ENCODE measurements around the gene KLHL42. TPM values are rescaled to one million over a fixed set of nuclear protein-coding genes. Genes with fewer than 3 reads are reported as not detected.

KLHL42 gene, protein sequence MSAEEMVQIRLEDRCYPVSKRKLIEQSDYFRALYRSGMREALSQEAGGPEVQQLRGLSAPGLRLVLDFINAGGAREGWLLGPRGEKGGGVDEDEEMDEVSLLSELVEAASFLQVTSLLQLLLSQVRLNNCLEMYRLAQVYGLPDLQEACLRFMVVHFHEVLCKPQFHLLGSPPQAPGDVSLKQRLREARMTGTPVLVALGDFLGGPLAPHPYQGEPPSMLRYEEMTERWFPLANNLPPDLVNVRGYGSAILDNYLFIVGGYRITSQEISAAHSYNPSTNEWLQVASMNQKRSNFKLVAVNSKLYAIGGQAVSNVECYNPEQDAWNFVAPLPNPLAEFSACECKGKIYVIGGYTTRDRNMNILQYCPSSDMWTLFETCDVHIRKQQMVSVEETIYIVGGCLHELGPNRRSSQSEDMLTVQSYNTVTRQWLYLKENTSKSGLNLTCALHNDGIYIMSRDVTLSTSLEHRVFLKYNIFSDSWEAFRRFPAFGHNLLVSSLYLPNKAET
- 25.2 TPM in 2 replicates for total RNA-seq

DNA sequence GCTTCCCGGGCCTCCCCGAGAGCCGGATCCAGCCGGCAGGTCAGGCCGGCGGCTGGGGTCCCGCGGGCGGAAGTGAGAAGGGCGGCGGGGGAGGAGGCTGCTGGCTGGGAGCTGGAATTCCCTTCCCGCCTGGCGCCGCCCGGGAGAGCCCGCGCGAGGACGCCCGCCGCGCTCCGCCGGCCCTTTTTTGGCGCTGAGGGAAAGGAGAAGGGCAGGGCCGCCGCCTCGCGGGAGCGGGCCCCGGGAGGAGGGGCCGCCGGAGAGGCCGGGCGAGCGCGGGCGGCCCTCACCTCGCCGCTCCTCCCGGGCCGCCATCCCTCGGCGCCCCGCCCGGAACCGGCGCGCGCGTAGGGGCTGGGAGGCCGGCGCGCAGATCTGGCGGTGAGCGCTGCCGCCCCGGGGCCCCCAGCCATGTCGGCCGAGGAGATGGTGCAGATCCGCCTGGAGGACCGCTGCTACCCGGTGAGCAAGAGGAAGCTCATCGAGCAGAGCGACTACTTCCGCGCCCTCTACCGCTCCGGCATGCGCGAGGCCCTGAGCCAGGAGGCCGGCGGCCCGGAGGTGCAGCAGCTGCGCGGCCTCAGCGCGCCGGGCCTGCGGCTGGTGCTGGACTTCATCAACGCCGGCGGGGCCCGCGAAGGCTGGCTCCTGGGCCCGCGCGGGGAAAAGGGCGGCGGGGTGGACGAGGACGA, at the start of gene KLHL42, which contains the start of gene MANSC4:
Gene KLHL42 (plus strand): TSS at position 314 of the 692 bp plus-strand sequence. CDS start 98 bp downstream, at position 412.
Gene MANSC4 (minus strand): TSS at position 317 of the 692 bp plus-strand sequence. CDS start 8,960 bp downstream, outside the sequence.

Small RNAs within 50 kb of the gene (small RNA-seq; reads per million reads assigned to genes)
- gene RF00019 (not detected), gene RF02271 (not detected)

Other genes with a start within 250 kb of the KLHL42 start
- gene REP15, start 83.8 kb upstream of the KLHL42 start, total RNA-seq: 2.9 and 6.2 TPM in 2 replicates
- 46.4 and 56.3 TPM in 2 replicates for gene MRPS35, start 69.4 kb upstream of the KLHL42 start, total RNA-seq
- 0.33 TPM in 1 of 2 replicates, not detected in the other for gene MANSC4, start within 50 bp of the KLHL42 start, total RNA-seq
- 0.33 and 0.86 TPM in 2 replicates for gene PTHLH, start 192.5 kb downstream of the KLHL42 start, total RNA-seq

Measured in vein endothelial cell (primary cell).